Spleen (tissue), 11 donors: Measurements from ENCODE around the gene AGT. TPM values are rescaled to one million over a fixed set of nuclear protein-coding genes. Genes with fewer than 3 reads are reported as not detected.

Source experiments
- DNase-seq: peaks from one replicate; pipeline ENCODE4 v3.0.0-alpha.2; 2020
- H3K27ac ChIP-seq, 8 donors: fragments of 200-600 bp; sonication (generic) in 7 of 8; 1 replicate in 4 of 8; 2 replicates in 4 of 8; pipeline versions ENCODE4 v1.5.0 to v1.8.0; 2016 to 2021; ENCODE audit warnings: inconsistent platforms in 4 of 8, mild to moderate bottlenecking in 4 of 8, moderate library complexity in 1 of 8
- H3K27me3 ChIP-seq, 7 donors: fragments of 200-600 bp; sonication (generic) in 6 of 7; replicated peaks in 1 of 7; 1 replicate in 4 of 7; 2 replicates in 3 of 7; pipeline versions ENCODE4 v1.5.0 to v1.8.0; 2016 to 2021; ENCODE audit warnings: inconsistent platforms in 3 of 7, mild to moderate bottlenecking in 1 of 7
- H3K36me3 ChIP-seq, 6 donors: fragments of 200-600 bp; sonication (generic) in 5 of 6; 1 replicate in 4 of 6; 2 replicates in 2 of 6; pipeline versions ENCODE4 v1.5.0 to v1.8.0; 2016 to 2021; ENCODE audit warnings: inconsistent platforms in 2 of 6
- H3K4me1 ChIP-seq, 6 donors: fragments of 200-600 bp; sonication (generic) in 5 of 6; 1 replicate in 3 of 6; 2 replicates in 3 of 6; pipeline versions ENCODE4 v1.5.0 to v1.8.0; 2016 to 2021; ENCODE audit warnings: inconsistent platforms in 3 of 6
- H3K4me3 ChIP-seq, 8 donors: fragments of 200-600 bp; sonication (generic) in 7 of 8; 1 replicate in 4 of 8; 2 replicates in 4 of 8; pipeline versions ENCODE4 v1.5.0 to v1.8.0; 2016 to 2021; ENCODE audit warnings: inconsistent platforms in 4 of 8, mild to moderate bottlenecking in 4 of 8, moderate library complexity in 2 of 8
- H3K9me3 ChIP-seq, 8 donors: fragments of 200-600 bp; sonication (generic) in 7 of 8; 1 replicate in 4 of 8; 2 replicates in 4 of 8; pipeline versions ENCODE4 v1.5.0 to v1.8.0; 2016 to 2021; ENCODE audit warnings: inconsistent platforms in 4 of 8
- POLR2A ChIP-seq, 3 donors: fragments of 450-650 bp; IDR thresholded peaks; one replicate each; pipeline ENCODE4 v1.5.1; 2017; ENCODE audit warnings: antibody characterized with exemption in 3 of 3, mild to moderate bottlenecking in 1 of 3
- POLR2AphosphoS5 ChIP-seq, 3 donors: sonication (generic); formaldehyde crosslinking; IDR thresholded peaks; one replicate each; pipeline ENCODE4 v1.5.1; 2017; ENCODE audit warnings: antibody characterized with exemption in 3 of 3
- WGBS, 5 donors: extraction: QIAGEN DNeasy Blood & Tissue Kit in 3 of 5; methylation state at CpG; one replicate each; pipeline versions ENCODE4 v1.1.5 to v1.1.7; 2013 to 2018; 5-methylcytosine and 5-hydroxymethylcytosine counted together
- intact Hi-C: fragments of 100-400 bp; cut with DNase I; formaldehyde crosslinking; loops from one replicate; pipeline ENCODE4 v1.15.0; 2023; ENCODE audit warnings: low total_unique reads
- polyA plus RNA-seq, 3 donors: library from polyadenylated mRNA; stranded (reverse); fragments of 200-250 nt; gene quantifications; one replicate each; pipeline ENCODE4 v1.2.1, GENCODE V29; 2013
- total RNA-seq, 7 donors: library from RNA; depleted of rRNA in 3 of 7; stranded (reverse); fragments of >200 nt in 3 of 7; fragmentation: NEBNext Ultra II Directional in 4 of 7; extraction: Animal tissue kit (Norgen Biotek cat#: 25700) in 4 of 7; gene quantifications; one replicate each; pipeline versions ENCODE4 v1.1.0 to v1.2.1, GENCODE V29; 2016 to 2021
- TF ChIP-seq, protein P1 (sequence below), 11 experiments: fragments of 200-600 bp in 7 of 11; fragments of 450-650 bp in 4 of 11; sonication (generic) in 4 of 11; IDR thresholded peaks in 8 of 11; conservative IDR thresholded peaks in 3 of 11; 1 replicate in 7 of 11; 2 replicates in 4 of 11; pipeline versions ENCODE4 v1.4.0 to v1.8.0; 2016 to 2021; ENCODE audit warnings: antibody characterized with exemption in 11 of 11, inconsistent platforms in 4 of 11, mild to moderate bottlenecking in 1 of 11
- donor health status: healthy with polysubstance abuse.
- donor health status: DM: no; HTN: no; CAD: no; lungs with moderate emphysema.
- donor health status: DM: no; HTN: no; CAD: no.
- donor health status: Bipolar disorder and iron deficiency.
- donor health status: healthy.
- donor health status: DM: no; HTN: no; CAD: no.
- donor health status: DM: yes; HTN: yes; CAD: no.

The AGT gene
- total and polyA plus RNA-seq, 10 donors, result 0.06 to 0.26 (median 0.16) TPM; not detected in 2

DNA sequence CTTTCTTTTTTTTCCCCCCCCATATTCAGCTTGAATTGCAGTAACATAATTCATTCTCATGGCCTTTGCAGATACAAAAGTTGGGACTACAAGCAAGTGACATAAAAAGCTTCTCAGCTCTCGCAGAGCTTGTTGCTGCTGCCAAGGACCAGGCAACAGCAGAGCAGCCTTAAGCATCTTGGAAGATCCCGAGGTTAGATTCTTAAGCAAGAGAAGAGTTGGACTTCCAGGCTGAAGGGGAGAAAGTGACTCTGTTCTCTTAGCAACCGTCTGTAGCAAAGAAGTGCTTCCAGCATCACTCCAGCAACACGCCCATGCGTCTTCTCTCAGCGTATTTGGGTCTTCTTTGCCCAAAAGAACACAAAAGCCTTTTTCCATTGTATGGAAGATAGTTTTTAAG lies 20.7 kb downstream of the AGT start:
- TF ChIP-seq, protein P1, sequence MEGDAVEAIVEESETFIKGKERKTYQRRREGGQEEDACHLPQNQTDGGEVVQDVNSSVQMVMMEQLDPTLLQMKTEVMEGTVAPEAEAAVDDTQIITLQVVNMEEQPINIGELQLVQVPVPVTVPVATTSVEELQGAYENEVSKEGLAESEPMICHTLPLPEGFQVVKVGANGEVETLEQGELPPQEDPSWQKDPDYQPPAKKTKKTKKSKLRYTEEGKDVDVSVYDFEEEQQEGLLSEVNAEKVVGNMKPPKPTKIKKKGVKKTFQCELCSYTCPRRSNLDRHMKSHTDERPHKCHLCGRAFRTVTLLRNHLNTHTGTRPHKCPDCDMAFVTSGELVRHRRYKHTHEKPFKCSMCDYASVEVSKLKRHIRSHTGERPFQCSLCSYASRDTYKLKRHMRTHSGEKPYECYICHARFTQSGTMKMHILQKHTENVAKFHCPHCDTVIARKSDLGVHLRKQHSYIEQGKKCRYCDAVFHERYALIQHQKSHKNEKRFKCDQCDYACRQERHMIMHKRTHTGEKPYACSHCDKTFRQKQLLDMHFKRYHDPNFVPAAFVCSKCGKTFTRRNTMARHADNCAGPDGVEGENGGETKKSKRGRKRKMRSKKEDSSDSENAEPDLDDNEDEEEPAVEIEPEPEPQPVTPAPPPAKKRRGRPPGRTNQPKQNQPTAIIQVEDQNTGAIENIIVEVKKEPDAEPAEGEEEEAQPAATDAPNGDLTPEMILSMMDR (IDR thresholded peaks at IDR 0.05 in 8 of 11, conservative IDR thresholded peaks at IDR 0.05 in 3 of 11), result no peak
- no peak for TF ChIP-seq POLR2AphosphoS5 (IDR thresholded peaks at IDR 0.05)
- no peak for TF ChIP-seq POLR2A (IDR thresholded peaks at IDR 0.05)
- Histone ChIP-seq H3K9me3 (no peaks in the 10 kb centered on the region), H3K4me3 (no peak overlapping the region), H3K27ac (no peak overlapping the region), H3K27me3 (no peaks in the 10 kb centered on the region), H3K36me3 (peaks cover 2 to 68% (median 60%) of the 10 kb centered on the region in 6 donors), H3K4me1 (peaks cover 0 to 8% (median 0%) of the 10 kb centered on the region in 6 donors)
- intact Hi-C loops, result no loop called here
- DNase-seq, result no peak
- WGBS, 5 donors, result 87 to 94% (median 92%) methylated on average over 6 of the region's 6 CpGs

DNA sequence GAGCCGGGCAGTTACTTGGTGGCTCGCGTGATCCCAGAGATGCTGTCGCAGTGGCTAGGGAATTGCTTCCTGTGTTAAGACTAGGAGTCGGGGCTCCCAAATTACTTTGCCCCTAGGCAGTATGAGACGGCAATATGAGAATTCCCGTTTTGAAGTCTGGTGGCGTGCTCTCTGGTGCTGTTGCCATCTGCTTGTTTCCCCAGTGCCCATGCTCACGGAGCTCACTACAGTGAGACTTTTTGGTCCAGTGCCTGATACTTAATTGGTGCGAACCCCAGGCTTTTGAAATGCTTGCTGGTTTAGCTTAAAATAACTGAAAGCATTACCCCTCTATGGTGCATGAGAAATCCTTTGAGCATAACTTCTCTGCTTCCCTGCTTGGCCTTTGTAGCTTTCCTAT lies 22.3 kb downstream of the AGT start:
- Histone ChIP-seq H3K27ac (no peak overlapping the region), H3K4me3 (no peak overlapping the region), H3K27me3 (no peaks in the 10 kb centered on the region), H3K9me3 (no peaks in the 10 kb centered on the region), H3K36me3 (peaks cover 2 to 84% (median 76%) of the 10 kb centered on the region in 6 donors), H3K4me1 (peaks cover 0 to 8% (median 0%) of the 10 kb centered on the region in 6 donors)
- TF ChIP-seq POLR2A (IDR thresholded peaks at IDR 0.05), result no peak
- 95 to 99% (median 97%) methylated on average over 10 of the region's 10 CpGs for WGBS, 5 donors
- intact Hi-C loops, result no loop called here
- DNase-seq, result no peak

DNA sequence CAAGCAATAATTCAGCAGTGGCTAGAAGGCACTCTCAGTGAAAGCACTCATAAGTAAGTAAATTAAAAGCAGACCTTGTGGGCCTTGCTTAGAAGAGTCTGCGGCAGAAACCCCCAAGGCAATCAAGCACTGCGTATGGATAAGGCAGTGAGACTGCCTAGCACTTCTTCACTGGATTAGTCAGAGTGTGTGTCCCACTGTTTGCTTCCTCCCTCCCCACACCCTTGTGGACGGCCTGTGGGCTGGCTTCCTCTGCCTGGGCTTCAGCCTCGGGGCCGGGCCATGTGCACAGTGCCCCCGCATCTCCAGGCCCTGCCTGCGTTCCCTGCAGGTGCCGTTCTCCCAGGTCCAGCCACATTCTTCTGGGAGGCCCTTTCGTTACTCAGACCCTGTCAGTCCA lies 23.8 kb downstream of the AGT start:
- H3K4me3 ChIP-seq, result no peak overlapping the region
- H3K27me3 ChIP-seq, result no peaks in the 10 kb centered on the region
- H3K27ac ChIP-seq, result no peak overlapping the region
- H3K9me3 ChIP-seq, result no peaks in the 10 kb centered on the region
- intact Hi-C loops, result no loop called here
- peaks cover 0 to 7% (median 0%) of the 10 kb centered on the region in 6 donors for H3K4me1 ChIP-seq
- TF ChIP-seq, protein P1 (IDR thresholded peaks at IDR 0.05 in 8 of 11, conservative IDR thresholded peaks at IDR 0.05 in 3 of 11), result no peak
- TF ChIP-seq POLR2AphosphoS5 (IDR thresholded peaks at IDR 0.05) (peak in 1 of 3 donors; percentile 43), POLR2A (IDR thresholded peaks at IDR 0.05) (no peak)
- DNase-seq, result no peak
- peaks cover 2 to 99% (median 91%) of the 10 kb centered on the region in 6 donors for H3K36me3 ChIP-seq
- 91 to 97% (median 95%) methylated on average over 9 of the region's 9 CpGs for WGBS, 5 donors

DNA sequence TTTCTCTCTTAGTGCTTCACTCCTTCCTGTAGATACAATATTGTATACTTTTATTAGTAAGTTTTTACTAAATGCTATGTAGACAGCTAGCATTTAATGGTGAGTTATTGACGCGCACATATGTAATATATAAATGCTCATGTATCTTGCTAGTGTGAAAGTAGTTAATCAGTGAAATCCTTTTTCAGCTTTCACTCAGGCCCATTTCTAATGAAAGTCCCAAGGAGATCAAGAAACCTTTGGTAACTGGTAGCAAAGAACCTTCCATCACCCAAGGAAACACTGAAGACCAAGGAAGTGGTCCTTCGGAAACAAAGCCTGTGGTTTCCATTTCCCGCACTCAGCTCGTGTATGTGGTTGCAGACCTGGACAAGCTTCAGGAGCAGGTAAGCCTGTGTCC lies 27.2 kb downstream of the AGT start:
- H3K27ac ChIP-seq, result no peak overlapping the region
- peaks cover 2 to 100% (median 95%) of the 10 kb centered on the region in 6 donors for H3K36me3 ChIP-seq
- H3K4me3 ChIP-seq, result no peak overlapping the region
- 78 to 84% (median 82%) methylated on average over 5 of the region's 5 CpGs for WGBS, 5 donors
- TF ChIP-seq POLR2A (IDR thresholded peaks at IDR 0.05), result no peak
- TF ChIP-seq, protein P1 (IDR thresholded peaks at IDR 0.05 in 8 of 11, conservative IDR thresholded peaks at IDR 0.05 in 3 of 11), result no peak
- no peak for TF ChIP-seq POLR2AphosphoS5 (IDR thresholded peaks at IDR 0.05)
- no peak for DNase-seq
- no peaks in the 10 kb centered on the region for H3K27me3 ChIP-seq
- H3K4me1 ChIP-seq, result peaks cover 0 to 17% (median 0%) of the 10 kb centered on the region in 6 donors
- intact Hi-C loops, result no loop called here
- H3K9me3 ChIP-seq, result no peaks in the 10 kb centered on the region

DNA sequence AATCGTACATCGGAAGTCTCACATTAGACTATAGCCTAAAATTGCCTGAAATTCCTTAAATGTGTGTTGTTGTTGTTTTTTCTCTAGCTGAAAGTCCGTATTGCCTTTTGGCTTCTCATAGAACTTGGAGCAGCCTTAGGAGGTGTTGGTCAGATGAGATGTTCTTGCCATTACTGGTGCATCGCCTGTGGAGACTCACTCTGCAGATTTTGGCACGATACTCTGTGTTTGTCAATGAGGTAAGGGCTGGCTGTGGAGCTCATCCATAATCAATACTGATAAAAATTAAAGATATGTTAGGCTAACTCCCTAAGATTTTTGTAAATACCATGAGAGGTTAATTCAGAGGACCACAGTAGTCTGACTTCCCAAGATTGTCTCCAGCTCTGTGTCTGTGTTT lies 28.9 kb downstream of the AGT start:
- intact Hi-C loops, result no loop called here
- H3K36me3 ChIP-seq, result peaks cover 2 to 100% (median 94%) of the 10 kb centered on the region in 6 donors
- TF ChIP-seq POLR2A (IDR thresholded peaks at IDR 0.05) (no peak), POLR2AphosphoS5 (IDR thresholded peaks at IDR 0.05) (no peak)
- TF ChIP-seq, protein P1 (IDR thresholded peaks at IDR 0.05 in 8 of 11, conservative IDR thresholded peaks at IDR 0.05 in 3 of 11), result no peak
- H3K27ac ChIP-seq, result no peak overlapping the region
- H3K4me3 ChIP-seq, result no peak overlapping the region
- no peak for DNase-seq
- H3K27me3 ChIP-seq, result no peaks in the 10 kb centered on the region
- H3K9me3 ChIP-seq, result no peaks in the 10 kb centered on the region
- WGBS, 5 donors, result 94 to 99% (median 97%) methylated on average over 5 of the region's 5 CpGs
- H3K4me1 ChIP-seq, result peaks cover 0 to 21% (median 0%) of the 10 kb centered on the region in 6 donors
